ENCODE measurements around the gene PTPRG. TPM values are rescaled to one million over a fixed set of nuclear protein-coding genes. Genes with fewer than 3 reads are reported as not detected.

Gene PTPRG
- total RNA-seq, 1 experiment from 2014 or later: 11.7 TPM

GRCh38 chr3:61776390-61776789, 215.0 kb downstream of the PTPRG start:
- peaks cover 6% of the 10 kb centered on the region for H3K4me1 ChIP-seq (ENCODE audit: insufficient read depth, low read length, poor library complexity, severe bottlenecking)
- H3K36me3 ChIP-seq (ENCODE audit: insufficient read depth, low read length, poor library complexity, severe bottlenecking): no peaks in the 10 kb centered on the region
- no peak overlapping the region for H3K27ac ChIP-seq (ENCODE audit: low read depth, low read length, poor library complexity, severe bottlenecking)
- no TSS peak for BruUV-seq (replicated peaks)
- no peaks in the 10 kb centered on the region for H3K27me3 ChIP-seq (replicated peaks; ENCODE audit: insufficient read depth, low read depth, low read length, poor library complexity)
- H3K4me3 ChIP-seq (ENCODE audit: low read depth, low read length, poor library complexity, severe bottlenecking): no peak overlapping the region
- intact Hi-C loops (cut with micrococcal nuclease; ENCODE audit: unreplicated experiment): loop anchor here (10.0 kb wide), 1 partner anchor 212 kb away; the partner anchor contains the start of gene PTPRG
- ChIA-PET POLR2A (ENCODE audit: low non-redundant PET) (no interaction called here), CTCF (no interaction called here)
- DNase-seq (ENCODE audit: low spot score): no peak
- no peak for TF ChIP-seq EZH2 (IDR thresholded peaks at IDR 0.05; ENCODE audit: borderline replicate concordance, low read depth, low read length, poor library complexity, severe bottlenecking)
- TF ChIP-seq CTCF (conservative IDR thresholded peaks at IDR 0.05; ENCODE audit: low read depth, low read length): no peak
- no peaks in the 10 kb centered on the region for H3K9me3 ChIP-seq (ENCODE audit: low read depth, low read length, poor library complexity, severe bottlenecking)

GRCh38 chr3:61777483-61777882, 216.1 kb downstream of the PTPRG start:
- ChIA-PET CTCF (no interaction called here), POLR2A (ENCODE audit: low non-redundant PET) (no interaction called here)
- intact Hi-C loops (cut with micrococcal nuclease; ENCODE audit: unreplicated experiment): loop anchor here (10.0 kb wide), 1 partner anchor 213 kb away; the partner anchor contains the start of gene PTPRG

GRCh38 chr3:61778095-61778494, 216.7 kb downstream of the PTPRG start:
- ChIA-PET CTCF (no interaction called here), POLR2A (ENCODE audit: low non-redundant PET) (no interaction called here)
- H3K4me1 ChIP-seq (ENCODE audit: insufficient read depth, low read length, poor library complexity, severe bottlenecking): peaks cover 6% of the 10 kb centered on the region
- no peak overlapping the region for H3K4me3 ChIP-seq (ENCODE audit: low read depth, low read length, poor library complexity, severe bottlenecking)
- DNase-seq (ENCODE audit: low spot score): peak; percentile 14
- H3K27me3 ChIP-seq (replicated peaks; ENCODE audit: insufficient read depth, low read depth, low read length, poor library complexity): no peaks in the 10 kb centered on the region
- no TSS peak for BruUV-seq (replicated peaks)
- intact Hi-C loops (cut with micrococcal nuclease; ENCODE audit: unreplicated experiment): loop anchor here (10.0 kb wide), 1 partner anchor 213 kb away; the partner anchor contains the start of gene PTPRG
- H3K9me3 ChIP-seq (ENCODE audit: low read depth, low read length, poor library complexity, severe bottlenecking): no peaks in the 10 kb centered on the region
- TF ChIP-seq CTCF (conservative IDR thresholded peaks at IDR 0.05; ENCODE audit: low read depth, low read length) (0 out of 2 replicates have a peak, but pooled peaks have one; percentile 32), EZH2 (IDR thresholded peaks at IDR 0.05; ENCODE audit: borderline replicate concordance, low read depth, low read length, poor library complexity, severe bottlenecking) (no peak)
- H3K27ac ChIP-seq (ENCODE audit: low read depth, low read length, poor library complexity, severe bottlenecking): no peak overlapping the region
- no peaks in the 10 kb centered on the region for H3K36me3 ChIP-seq (ENCODE audit: insufficient read depth, low read length, poor library complexity, severe bottlenecking)

More at GRCh38 chr3:61777483-61777882, 216.1 kb downstream of the PTPRG start:
- Histone ChIP-seq H3K27me3 (replicated peaks; ENCODE audit: insufficient read depth, low read depth, low read length, poor library complexity) (no peaks in the 10 kb centered on the region), H3K9me3 (ENCODE audit: low read depth, low read length, poor library complexity, severe bottlenecking) (no peaks in the 10 kb centered on the region), H3K4me1 (ENCODE audit: insufficient read depth, low read length, poor library complexity, severe bottlenecking) (peaks cover 6% of the 10 kb centered on the region), H3K4me3 (ENCODE audit: low read depth, low read length, poor library complexity, severe bottlenecking) (no peak overlapping the region), H3K36me3 (ENCODE audit: insufficient read depth, low read length, poor library complexity, severe bottlenecking) (no peaks in the 10 kb centered on the region), H3K27ac (ENCODE audit: low read depth, low read length, poor library complexity, severe bottlenecking) (no peak overlapping the region)
- DNase-seq (ENCODE audit: low spot score): no peak
- no TSS peak for BruUV-seq (replicated peaks)
- TF ChIP-seq EZH2 (IDR thresholded peaks at IDR 0.05; ENCODE audit: borderline replicate concordance, low read depth, low read length, poor library complexity, severe bottlenecking) (no peak), CTCF (conservative IDR thresholded peaks at IDR 0.05; ENCODE audit: low read depth, low read length) (no peak)
